ENCODE measurements around the gene MEIS1.

DNA sequence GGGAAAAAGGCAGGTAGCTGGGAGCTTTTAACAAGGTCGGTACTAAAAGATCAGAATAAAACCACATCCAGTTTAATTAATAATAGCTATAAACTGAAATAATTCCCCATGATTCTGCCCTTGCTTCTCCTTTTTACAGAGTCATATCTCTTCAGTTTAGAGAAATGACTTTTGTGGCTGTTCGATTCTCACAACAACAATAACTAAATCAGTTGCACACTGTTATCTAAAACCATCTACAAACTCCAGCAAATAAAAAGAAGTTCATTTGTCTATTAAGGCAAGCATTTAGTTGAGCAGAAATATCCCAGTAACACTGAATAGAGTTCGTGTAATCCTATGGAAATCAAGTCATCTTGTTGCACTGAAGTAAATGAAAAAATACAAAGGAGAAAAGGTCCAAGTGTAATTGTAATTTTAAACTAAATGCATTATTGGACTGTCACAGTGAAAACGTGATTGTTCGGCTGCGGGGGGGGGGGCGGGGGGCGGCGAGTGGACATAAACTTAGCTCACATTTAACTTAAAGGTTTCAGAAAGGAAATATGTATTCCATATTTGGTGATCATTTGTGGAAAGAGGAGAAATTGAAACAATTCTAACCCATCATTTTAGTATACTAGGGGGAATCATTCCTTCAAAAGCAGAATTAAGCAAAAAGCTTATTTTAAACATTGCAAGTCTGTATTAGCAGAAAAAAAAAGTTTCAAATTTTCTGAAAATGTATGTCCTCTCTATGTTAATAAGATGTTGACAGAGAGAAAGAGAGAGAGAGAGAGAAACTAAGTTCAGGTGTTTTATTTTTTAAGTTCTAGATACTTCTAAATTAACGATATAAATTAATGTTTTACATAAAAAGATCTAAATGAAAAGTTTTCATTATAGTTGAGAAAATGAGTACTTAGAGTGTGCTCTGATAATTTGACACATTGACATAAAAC lies 144.5 kb downstream of the MEIS1 start:
- TF ChIP-seq, protein P1, sequence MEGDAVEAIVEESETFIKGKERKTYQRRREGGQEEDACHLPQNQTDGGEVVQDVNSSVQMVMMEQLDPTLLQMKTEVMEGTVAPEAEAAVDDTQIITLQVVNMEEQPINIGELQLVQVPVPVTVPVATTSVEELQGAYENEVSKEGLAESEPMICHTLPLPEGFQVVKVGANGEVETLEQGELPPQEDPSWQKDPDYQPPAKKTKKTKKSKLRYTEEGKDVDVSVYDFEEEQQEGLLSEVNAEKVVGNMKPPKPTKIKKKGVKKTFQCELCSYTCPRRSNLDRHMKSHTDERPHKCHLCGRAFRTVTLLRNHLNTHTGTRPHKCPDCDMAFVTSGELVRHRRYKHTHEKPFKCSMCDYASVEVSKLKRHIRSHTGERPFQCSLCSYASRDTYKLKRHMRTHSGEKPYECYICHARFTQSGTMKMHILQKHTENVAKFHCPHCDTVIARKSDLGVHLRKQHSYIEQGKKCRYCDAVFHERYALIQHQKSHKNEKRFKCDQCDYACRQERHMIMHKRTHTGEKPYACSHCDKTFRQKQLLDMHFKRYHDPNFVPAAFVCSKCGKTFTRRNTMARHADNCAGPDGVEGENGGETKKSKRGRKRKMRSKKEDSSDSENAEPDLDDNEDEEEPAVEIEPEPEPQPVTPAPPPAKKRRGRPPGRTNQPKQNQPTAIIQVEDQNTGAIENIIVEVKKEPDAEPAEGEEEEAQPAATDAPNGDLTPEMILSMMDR (IDR thresholded peaks at IDR 0.05; ENCODE audit: low read length), result no peak
- no peak for TF ChIP-seq EZH2 (optimal IDR thresholded peaks at IDR 0.05; ENCODE audit: low read depth, low read length)
- TF ChIP-seq EZH2phosphoT487 (IDR thresholded peaks at IDR 0.05; ENCODE audit: low read length), result no peak
